ENCODE measurements around the gene KLHL22. TPM values are rescaled to one million over a fixed set of nuclear protein-coding genes. Genes with fewer than 3 reads are reported as not detected.

The KLHL22 gene
- total and polyA plus RNA-seq, 2 of the 8 experiments (the other 6 are each of a cell fraction or from before 2014, with no cell fraction given), result 9.4 to 16.2 TPM

GRCh38 chr22:20426259-20426615 lies 69.4 kb downstream of the KLHL22 start:
- no peak overlapping the region for H3K23ac ChIP-seq (ENCODE audit: insufficient read length)
- no peak overlapping the region for H3K4me3 ChIP-seq (ENCODE audit: extremely low read depth in 1 of 4, insufficient read depth in 2 of 4, low read depth in 3 of 4, low read length in 4 of 4)
- H3K18ac ChIP-seq (ENCODE audit: extremely low read depth, low read length), result no peak overlapping the region
- H4K8ac ChIP-seq (ENCODE audit: extremely low read depth, insufficient read depth, low read length), result no peak overlapping the region
- H2BK120ac ChIP-seq (replicated peaks; ENCODE audit: low read depth, low read length), result no peak overlapping the region
- H3K36me3 ChIP-seq (ENCODE audit: control insufficient read depth in 2 of 4, insufficient read depth in 4 of 4, low read length in 3 of 4), result no peaks in the 10 kb centered on the region
- H3K4me1 ChIP-seq (replicated peaks in 1 of 4; ENCODE audit: control insufficient read depth in 3 of 4, insufficient read depth in 4 of 4, low read length in 3 of 4), result peaks cover 0 to 19% (median 14%) of the 10 kb centered on the region in 4 experiments; a peak in 5 of 7 replicates
- H3K14ac ChIP-seq (ENCODE audit: insufficient read length), result no peak overlapping the region
- no peak for FAIRE-seq
- no peaks in the 10 kb centered on the region for H3K79me2 ChIP-seq (ENCODE audit: control insufficient read depth in 1 of 2, insufficient read depth in 2 of 2, low read length in 2 of 2)
- no peak overlapping the region for H3K27ac ChIP-seq (ENCODE audit: low read depth, low read length)
- ChIA-PET POLR2A (ENCODE audit: partially characterized antibody) (interaction anchor here (0.9 kb wide), 1 partner anchor 19 kb away, joined by 3 read pairs; no protein-coding TSS in a partner anchor), CTCF (ENCODE audit: partially characterized antibody) (no interaction called here)
- H2AK5ac ChIP-seq (ENCODE audit: low read depth, low read length), result no peak overlapping the region
- no peak overlapping the region for H3K4ac ChIP-seq (replicated peaks; ENCODE audit: insufficient read length, low read depth, low read length)
- H2AFZ ChIP-seq (ENCODE audit: low read length), result no peak overlapping the region
- H3K4me2 ChIP-seq (ENCODE audit: insufficient read depth in 1 of 2, low read depth in 2 of 2, low read length in 2 of 2), result no peak overlapping the region
- no peak overlapping the region for H2BK5ac ChIP-seq (ENCODE audit: low read depth, low read length)
- peaks cover 6 to 30% of the 10 kb centered on the region in 2 experiments for H4K20me1 ChIP-seq (replicated peaks in 1 of 2; ENCODE audit: control insufficient read depth in 1 of 2, insufficient read depth in 2 of 2, low read length in 2 of 2)
- TF ChIP-seq ATF2 (IDR thresholded peaks at IDR 0.05; ENCODE audit: low read length) (no peak), SUZ12 (IDR thresholded peaks at IDR 0.05; ENCODE audit: low read length) (no peak), MAFK (IDR thresholded peaks at IDR 0.05; ENCODE audit: low read depth, low read length) (no peak), SIN3A (conservative IDR thresholded peaks at IDR 0.05 in 1 of 2, IDR thresholded peaks at IDR 0.05 in 1 of 2; ENCODE audit: low read depth in 1 of 2, low read length in 2 of 2) (no peak), CTBP2 (IDR thresholded peaks at IDR 0.05; ENCODE audit: borderline replicate concordance, insufficient read depth, insufficient read length, low read length) (no peak), PHF8 (conservative IDR thresholded peaks at IDR 0.05; ENCODE audit: low read depth, low read length) (no peak), BRCA1 (IDR thresholded peaks at IDR 0.05; ENCODE audit: low read depth, low read length) (no peak), SIRT6 (IDR thresholded peaks at IDR 0.05; ENCODE audit: low read length) (no peak), KDM4A (IDR thresholded peaks at IDR 0.05; ENCODE audit: low read depth, low read length, severe bottlenecking) (no peak)
- DNase-seq (ENCODE audit: low read depth in 1 of 2, low spot score in 2 of 2), result no peak
- H2BK20ac ChIP-seq (ENCODE audit: low read length), result no peak overlapping the region
- no peak overlapping the region for H3K56ac ChIP-seq (replicated peaks; ENCODE audit: insufficient read length, low read depth, low read length)
- no peaks in the 10 kb centered on the region for H3K9me3 ChIP-seq (ENCODE audit: insufficient read depth in 2 of 2, low read depth in 1 of 2, low read length in 1 of 2)
- no peak overlapping the region for H2BK15ac ChIP-seq (ENCODE audit: low read length)
- no peak overlapping the region for H3K9ac ChIP-seq (replicated peaks in 1 of 4; ENCODE audit: extremely low read depth in 1 of 4, low read depth in 3 of 4, low read length in 3 of 4)
- 89% methylated on average over 12 of the region's 12 CpGs; no CpG with 5 or more reads in 1 of the 2 experiments for WGBS, 2 experiments (ENCODE audit: extremely low coverage in 1 of 2, insufficient coverage in 1 of 2, insufficient read length in 1 of 2, insufficient replicate concordance in 2 of 2, low coverage in 1 of 2, low lambda C conversion rate in 2 of 2, missing lambda C conversion rate in 1 of 2)
- peaks cover 18 to 31% (median 27%) of the 10 kb centered on the region in 4 experiments for H3K27me3 ChIP-seq (replicated peaks in 1 of 4; ENCODE audit: control insufficient read depth in 3 of 4, extremely low read depth in 1 of 4, insufficient read depth in 3 of 4, low read length in 3 of 4)
- H3K79me1 ChIP-seq (ENCODE audit: low read depth, low read length), result no peaks in the 10 kb centered on the region; the same call in 1 of the 2 replicates
- no peak overlapping the region; the same call in 1 of the 2 replicates for H2BK12ac ChIP-seq (ENCODE audit: low read depth, low read length)
- H4K5ac ChIP-seq (ENCODE audit: insufficient read length, low read depth, low read length), result no peak overlapping the region
- H4K91ac ChIP-seq (replicated peaks; ENCODE audit: insufficient read length, low read length), result no peak overlapping the region
- H3K23me2 ChIP-seq (ENCODE audit: low read depth, low read length), result peaks cover 11% of the 10 kb centered on the region; the same call in 1 of the 2 replicates

Data from H1 (cell line).